DMS153 treated with DMSO at 0.1 percent for 48 hours (cell line): ENCODE measurements around the gene PPFIA4.
A peak's percentile ranks its signal among the peaks of the same experiment; 100 is the strongest.

Source experiments
- DNase-seq: peaks from one replicate; lab custom pipeline; 2025; ENCODE audit not compliant: unreplicated experiment; lab: John Stamatoyannopoulos, UW

The PPFIA4 gene

DNA sequence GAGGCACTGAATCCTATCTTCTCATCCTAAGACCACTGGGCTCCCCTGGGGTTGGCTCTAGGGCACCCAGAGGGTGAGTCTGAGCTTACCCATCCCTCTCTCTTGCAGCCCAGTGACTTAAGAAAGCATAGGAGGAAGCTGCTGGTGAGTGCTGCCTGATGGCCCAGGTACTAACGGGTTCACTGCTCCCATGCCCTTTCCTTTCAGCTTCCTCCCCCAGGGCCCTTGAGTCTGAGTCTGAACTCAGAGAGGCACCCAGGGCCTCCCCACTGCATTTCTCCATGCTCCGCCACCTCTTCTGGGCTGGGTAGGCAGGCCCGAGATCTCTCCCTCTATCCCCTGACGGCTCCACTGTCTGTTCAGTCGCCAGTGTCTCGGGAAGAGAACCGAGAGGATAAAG is 29.7 kb downstream of the PPFIA4 start:
- no peak for DNase-seq

DNA sequence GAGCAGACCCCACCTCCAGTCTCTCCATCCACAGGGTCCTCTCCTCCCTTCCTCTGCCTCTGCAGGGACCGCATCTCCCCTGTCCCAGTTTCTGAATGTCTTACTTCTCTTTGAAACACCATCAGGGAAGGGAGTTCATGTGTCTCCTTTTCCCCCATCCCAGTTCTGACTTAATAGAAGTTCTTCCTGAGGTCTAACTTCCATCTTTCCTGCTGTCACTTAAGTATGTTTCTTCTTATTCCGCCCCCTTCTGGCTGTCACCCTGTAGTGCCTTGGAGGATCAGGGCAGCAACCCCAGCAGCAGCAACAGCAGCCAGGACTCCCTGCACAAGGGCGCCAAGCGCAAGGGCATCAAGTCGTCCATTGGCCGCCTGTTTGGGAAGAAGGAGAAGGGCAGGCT is 30.2 kb downstream of the PPFIA4 start:
- DNase-seq, result no peak

DNA sequence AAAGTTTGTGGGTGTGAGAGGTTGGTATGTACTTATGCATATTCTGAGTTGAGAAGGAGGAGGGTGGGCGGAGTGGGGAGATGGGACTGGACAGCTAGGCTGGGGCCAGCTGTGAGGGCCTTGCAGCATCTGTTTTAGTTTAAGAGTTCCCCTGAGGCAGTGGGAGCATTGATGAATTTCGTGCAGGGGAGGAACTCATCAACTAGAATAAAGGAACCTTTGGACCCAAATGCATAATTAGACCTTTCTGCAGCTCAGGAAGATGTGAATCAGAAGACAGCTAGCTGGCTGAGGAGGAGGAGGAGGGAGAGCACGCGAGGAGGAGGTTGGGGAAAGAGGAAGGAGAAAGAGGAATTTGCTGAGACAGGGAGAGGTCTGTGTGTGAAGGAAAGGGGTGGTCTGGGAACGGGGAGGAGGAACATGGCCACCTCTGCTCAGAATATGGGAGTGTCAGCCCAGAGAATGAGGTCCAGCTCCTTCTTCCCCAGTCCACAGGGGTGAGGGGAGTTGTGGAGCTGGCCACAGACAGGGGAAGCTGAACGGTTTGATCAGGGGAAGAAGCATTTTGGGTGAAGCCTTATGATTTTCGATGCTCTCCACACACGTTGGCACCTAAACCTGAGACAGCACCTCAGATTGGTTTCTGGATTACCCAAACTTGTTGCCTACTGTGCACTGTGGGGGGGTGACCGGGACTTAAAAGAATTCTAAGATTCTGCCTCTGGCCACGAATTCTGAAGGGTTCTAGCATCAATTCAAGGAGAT is 31.8 kb downstream of the PPFIA4 start:
- no peak for DNase-seq

DNA sequence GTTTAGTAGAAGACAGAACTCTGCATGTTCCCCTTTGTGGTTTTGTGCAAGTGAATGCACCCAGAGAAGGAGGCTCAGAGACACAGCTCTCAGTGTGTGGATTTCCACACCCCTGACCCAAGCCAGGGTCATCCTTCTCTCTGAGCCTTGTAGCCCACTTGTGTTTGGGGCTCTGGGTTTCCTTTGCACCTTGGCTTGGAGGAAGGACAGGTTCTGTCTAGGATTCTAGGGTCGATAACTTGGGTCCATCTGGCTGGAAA is 32.3 kb downstream of the PPFIA4 start:
- DNase-seq, result no peak

DNA sequence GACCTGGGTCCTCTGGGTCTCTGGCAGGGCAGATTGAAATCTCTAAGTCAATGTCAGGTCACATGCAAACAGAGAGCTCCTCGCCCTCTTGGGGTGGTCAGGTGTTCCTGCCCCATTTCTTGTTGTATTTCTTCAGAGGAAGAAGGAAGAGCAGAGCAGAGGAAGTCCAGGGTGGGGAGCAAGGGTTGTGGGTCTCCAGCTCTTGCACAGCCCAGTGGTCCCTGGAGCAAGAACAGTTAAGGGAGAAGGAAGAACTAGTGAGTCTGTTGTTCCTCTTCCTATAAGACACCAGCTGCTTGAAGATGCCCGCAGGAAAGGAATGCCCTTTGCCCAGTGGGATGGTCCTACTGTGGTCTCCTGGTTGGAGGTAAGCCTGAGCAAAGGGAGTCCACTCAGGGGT is 33.2 kb downstream of the PPFIA4 start:
- DNase-seq, result no peak

DNA sequence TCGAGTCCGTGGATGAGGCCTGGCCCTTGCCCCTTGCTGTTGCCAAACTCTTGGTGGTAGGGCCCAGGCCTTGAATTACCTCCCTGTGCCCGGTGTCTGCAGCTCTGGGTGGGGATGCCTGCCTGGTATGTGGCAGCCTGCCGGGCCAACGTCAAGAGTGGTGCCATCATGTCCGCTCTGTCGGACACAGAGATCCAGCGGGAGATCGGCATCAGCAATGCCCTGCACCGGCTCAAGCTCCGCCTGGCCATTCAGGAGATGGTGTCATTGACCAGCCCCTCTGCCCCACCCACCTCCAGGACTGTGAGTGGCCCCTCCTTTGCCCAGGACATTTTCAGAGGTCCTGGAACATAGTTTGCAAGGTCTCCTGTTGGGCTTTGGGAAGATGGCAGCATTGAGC is 33.8 kb downstream of the PPFIA4 start:
- DNase-seq, result no peak

DNA sequence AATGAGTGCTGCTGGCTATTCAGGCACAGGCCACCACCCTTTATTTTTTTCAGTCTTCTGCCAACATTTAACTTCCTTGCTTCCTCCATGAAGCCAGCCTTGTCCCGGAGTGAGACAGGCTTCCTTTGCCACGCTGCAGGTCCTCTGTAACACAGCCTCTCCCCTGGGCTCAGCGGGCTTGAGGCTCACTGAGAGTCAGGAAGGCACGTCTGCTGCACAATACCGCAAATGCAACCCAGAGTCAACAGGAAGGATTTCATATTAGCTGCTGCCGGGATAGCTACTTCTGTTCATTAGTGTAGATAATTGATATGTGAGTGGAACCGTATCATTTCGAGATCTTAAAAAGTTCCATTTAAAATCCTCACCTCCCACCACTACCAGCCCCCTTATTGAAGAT is 37.0 kb downstream of the PPFIA4 start:
- no peak for DNase-seq

DNA sequence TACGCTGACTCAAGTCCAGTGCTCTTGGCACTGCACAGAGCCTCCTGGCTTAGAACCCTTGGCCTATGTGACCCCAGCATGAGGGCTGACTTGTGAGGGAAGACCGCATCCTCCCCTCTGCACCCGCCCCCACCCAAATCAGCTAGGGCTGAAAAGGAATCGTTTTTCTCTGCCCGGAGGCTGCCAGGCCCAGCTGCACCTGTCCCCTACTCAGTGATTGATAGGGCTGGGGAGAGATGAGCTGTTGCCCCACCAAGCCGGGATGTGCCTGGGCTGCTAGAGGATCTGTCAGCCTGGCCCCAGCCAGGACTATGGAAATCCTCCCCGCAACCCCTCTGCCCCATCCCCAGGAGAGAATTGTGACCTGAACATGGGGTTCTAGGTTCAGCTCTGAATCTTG is 38.9 kb downstream of the PPFIA4 start:
- no peak for DNase-seq

DNA sequence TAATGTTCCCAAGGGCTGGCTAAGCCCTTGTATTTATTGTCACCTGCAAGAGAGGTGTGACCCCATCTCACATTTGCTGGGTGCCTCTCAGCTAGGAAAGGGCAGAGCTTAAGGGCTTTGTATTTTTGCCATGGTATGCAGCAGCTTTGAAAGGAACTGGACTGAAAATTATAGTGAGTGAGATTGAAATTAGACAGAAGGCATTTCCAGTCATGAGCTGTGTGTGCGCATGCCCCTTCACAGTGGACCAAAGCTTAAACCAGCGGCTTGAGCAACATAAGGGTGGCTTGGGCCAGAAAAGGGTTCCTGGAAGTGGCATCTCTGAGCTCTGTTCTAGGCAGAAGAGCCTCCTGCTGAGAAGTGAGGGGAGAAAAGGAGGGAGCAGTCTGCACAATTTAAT is 39.7 kb downstream of the PPFIA4 start:
- no peak for DNase-seq

DNA sequence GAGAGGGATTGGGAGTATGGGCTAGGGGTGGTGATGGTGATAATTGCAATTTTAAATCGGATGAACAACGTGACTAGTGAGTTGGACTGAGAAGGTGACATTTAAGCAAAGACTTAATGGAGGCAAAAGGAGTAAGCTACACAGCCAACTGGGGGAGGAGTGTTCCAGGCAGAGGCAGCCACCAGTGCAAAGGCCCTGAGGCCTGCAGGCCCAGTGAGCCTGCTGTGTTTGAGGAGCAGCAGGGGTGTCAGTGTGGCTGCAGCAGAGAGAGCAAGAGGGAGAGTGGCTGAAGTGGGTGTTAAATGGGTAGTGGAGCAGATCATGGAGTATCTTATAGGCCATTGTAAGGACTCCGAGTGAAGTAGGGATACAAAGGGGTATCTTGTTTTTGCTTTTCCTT is 40.7 kb downstream of the PPFIA4 start:
- DNase-seq, result no peak

DNA sequence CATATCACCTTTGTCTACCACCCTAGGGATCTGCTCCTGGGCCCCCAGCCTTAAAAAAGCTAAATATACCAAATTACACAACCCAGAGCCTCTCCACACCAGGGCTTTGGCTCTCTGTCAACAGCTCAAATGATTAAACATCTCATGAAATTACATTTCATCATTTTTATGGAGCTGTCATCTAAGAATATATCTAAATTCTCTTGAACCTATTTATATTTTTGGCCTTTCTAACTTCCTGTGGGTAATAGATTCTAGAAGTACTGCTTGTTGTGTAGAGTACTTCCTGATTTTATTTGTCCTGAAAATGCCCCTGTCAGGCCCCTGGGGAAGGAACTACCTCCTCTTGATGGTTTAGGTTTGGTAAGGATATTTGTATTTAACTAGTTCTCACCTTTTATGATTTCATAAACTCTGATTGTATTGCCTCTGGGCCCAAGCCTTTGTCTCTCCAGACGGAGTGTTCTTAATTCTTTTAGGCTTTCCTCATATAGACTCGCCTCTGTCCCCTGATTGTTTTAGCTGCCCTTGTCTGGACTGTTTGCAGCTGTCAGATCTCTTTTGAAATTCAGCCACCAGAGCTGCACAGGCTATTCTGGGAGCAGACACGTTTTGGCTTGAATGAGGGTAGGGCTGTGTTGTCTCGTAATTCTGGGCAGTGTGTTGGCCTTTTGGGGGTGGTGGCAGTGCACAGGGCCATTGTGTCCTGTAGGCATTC is 42.9 kb downstream of the PPFIA4 start:
- DNase-seq, result peak; percentile 82

DNA sequence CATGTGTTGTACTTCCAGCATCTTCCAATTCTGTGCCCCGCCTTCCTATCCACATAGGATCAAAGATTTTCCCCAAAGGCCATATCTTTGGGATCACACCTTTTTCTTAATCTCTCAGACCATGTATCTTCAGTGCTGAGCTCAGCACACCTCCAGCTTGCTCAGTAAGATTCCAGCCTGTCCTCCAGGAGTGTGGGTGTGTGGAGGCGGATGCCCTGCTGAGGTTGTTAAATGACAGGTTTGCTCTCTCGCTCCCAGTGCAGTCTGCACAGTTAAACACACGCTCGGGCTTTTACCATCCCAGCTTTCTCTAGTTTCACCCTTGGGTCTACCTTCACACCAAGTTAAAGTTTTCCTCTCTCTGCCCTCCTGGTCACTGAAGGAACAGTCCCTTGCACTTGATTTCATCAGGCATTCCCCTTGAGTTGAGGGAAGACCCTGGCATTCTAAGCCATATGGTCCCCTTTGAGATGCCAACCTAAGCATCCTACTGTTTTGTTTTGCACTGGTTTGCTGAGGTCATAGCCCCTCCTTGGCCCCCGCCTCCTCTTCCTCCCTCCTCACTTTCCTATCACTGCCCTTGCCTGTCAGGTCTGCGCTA is 45.8 kb downstream of the PPFIA4 start:
- no peak for DNase-seq

DNA sequence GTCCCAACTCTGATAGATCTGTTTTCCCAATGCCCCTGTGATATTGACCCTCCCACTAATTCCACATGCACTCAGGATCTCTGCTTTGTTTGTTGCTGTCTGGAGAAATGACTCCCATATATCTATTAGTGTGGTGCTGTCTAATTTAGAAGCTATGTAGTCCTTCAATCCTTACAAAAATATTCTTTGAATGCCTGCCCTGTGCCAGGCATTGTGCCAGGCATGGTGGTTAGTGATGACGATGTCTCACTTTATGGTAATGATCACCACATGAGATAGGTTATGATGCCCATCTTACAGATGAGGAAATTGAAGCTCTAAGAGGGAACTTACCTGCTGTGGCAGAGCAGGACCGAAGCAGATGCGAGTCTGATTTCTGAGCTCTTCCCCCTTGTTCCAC is 46.6 kb downstream of the PPFIA4 start:
- no peak for DNase-seq

DNA sequence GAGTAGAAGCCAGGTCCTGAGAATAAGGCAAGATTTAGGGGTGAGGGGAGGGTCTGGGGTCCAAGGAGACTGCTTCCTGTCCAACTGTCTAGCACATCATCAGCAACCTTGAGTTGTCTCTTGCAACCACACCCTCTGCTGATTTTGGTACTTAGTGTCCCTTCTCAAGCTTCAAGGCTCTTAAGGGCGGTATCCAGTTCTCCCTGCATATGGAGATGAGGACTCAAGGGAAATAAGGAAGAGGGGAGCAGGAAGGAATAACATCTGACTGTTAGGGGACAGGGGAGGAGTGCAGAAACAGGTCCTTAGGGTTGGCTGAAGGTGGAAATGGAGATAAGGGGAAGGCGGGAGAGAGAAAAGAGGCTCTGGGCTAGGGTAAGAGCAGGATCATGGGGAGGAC is 47.2 kb downstream of the PPFIA4 start:
- no peak for DNase-seq

DNA sequence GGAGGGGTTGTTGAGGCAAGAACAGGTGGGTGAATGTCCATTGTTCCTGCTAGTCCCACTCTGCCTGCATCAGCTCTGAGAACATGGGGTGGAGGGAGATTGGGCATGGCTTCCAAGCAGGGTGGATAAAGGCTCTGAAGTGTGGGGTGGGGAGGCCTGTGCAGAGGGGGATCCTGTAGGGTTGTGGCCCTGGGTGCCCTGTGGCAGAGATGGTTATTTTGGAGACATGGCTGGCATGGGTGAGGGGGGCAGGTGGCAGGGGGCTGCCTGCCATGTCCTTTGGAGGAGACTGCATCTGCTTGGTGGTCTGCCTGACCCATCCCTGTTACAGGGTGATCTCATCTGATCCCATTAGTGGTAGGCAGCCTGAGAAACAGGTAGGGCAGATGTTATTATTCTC is 48.3 kb downstream of the PPFIA4 start:
- DNase-seq, result no peak

DNA sequence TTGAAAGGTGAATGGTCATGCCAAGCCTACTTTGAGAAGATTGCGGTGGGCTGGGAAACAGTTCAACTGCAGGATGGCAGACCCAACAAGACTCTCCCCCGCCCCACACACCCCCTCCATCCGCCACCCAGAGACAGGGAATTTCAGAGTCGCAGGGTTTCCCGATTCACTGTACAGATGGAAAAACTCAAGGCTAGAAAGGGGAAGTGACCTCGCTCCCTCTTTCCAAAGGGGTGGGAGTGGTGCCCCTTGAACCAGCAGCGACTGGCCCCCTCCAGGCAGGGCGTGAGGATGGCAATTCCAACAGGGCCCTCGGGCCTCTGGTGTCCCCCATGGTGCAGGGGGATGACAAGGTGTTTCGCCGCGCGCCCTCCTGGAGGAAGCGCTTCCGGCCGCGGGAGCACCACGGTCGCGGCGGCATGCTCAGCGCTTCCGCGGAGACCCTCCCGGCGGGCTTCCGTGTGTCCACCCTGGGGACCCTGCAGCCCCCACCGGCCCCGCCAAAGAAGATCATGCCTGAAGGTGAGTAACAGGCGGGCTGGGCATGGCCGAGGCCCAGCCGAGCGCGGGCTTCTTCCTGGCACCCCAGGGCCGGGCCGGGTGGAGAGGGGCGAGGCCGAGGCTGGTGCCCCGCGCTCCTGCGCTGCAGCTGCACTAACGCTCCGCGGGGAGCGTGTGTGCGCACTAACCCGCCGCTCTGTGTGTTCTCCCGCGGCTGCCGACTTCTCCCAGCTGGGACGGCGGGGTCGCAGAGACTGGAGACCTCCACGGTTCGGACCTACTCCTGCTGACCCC is 49.1 kb downstream of the PPFIA4 start:
- DNase-seq, result no peak

DNA sequence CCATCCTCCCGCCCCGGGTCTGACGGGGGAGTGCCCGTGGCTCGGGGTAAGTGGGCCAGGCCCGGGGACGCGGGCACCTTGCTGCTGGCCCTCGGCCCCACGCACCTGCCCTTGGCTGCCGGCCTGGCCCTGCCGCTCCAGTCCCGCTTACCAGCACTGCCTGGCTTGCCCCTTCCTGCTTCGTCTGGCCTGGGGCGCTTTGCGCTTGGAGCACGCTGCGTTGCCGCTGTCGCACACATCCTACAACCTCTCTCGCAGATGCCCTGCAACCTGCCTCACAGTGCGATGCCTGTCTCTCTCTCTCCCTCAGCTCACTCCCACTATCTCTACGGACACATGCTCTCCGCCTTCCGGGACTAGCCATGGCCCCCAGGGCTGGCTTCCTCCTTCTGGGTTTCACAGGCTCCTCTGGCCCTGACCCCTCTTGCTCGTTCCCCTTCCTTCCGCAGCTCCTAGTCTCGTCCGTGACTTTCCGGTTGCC is 49.8 kb downstream of the PPFIA4 start:
- peak; percentile 24 for DNase-seq

DNA sequence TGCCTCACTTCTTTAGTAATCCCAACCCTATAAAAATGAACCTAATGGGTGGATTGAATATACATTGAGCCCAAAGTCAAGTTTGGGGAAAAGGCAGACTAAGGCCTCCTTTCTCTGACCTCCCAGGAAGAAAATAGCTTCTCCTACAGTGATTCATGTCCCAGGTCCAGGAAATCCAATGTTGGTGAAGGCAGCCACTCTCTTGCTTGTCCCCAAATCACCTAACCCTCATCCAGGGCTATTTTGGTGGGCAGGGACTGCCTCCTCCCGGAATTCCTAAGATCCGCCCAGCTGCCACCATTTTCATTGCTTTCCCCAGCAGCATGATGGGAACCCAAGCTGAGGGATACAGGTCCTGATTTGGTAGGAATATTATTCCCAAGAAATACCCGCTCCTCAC is 51.1 kb downstream of the PPFIA4 start:
- DNase-seq, result no peak

DNA sequence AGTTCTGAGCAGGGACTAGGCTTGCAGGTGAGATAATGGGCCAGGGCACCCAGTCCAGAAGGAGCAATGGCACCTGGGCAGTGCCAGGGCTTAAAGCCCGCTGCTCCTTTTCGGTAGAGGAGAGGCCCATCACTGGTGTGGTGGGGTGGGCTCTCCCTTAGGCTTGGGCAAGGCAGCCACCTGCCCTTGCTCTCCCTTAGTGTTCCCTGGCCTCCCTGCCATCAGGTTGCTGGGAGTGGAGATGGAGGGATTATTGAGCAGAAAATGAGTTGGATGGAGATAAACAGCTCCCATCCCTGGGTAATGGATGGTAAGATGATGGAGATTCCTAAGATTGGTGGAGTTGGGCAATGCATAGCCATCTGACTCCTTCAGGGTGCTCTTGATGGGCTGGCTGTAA is 51.7 kb downstream of the PPFIA4 start:
- DNase-seq, result no peak

DNA sequence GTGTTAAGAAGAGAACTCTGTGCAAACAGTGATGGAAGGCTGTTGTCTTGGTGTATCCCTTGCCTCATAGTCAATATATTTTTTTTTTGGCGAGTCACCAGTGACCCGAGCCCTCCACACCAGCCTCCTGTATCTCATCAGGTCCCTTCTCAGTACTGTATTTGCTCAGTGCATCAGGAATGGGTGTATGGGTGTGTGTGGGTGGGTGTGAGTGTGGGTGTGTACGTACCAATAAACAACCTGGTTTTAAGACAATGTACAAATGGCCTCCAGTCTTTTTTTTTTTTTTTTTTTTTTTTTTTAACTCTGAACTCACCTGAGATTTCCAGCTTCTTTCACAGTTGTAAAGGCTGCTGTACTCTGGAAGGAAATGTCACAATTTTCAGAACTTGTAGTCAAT is 52.2 kb downstream of the PPFIA4 start:
- DNase-seq, result no peak

DNA sequence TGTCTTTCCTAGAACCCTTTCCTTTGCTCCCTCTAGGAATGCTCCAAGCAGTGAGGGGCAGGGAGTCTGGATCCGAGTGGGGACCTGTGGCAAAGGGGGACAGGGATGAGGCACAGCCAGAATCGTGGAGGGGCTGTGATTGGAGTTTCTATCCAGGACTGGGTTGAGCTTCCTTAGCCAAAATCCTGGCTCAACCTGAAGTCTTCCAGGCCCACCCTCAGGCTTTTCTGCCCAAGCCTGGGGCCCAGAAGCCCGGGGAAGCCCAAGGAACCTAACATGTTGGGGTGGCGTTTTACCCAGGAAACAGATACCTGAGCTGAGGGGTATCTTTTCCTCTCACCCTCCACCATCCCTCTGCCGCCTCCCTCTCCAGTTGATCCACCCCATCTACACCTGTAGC is 54.2 kb downstream of the PPFIA4 start:
- DNase-seq, result no peak
